OCI-LY1 (cell line): ENCODE measurements around the gene LYPLA2.

Source experiments
- EZH2 ChIP-seq: fragments of 200-600 bp; sonication (generic), shearing (Covaris generic); IDR thresholded peaks from 2 replicates; pipeline ENCODE4 v1.8.0; 2017; ENCODE audit warnings: borderline replicate concordance, mixed run types, mild to moderate bottlenecking, antibody characterized with exemption, low read length, moderate library complexity, mixed read lengths
- TF ChIP-seq, protein P1 (sequence below): fragments of 200-600 bp; sonication (generic), shearing (Covaris generic); IDR thresholded peaks from 2 replicates; pipeline ENCODE4 v1.5.1; 2017; ENCODE audit warnings: mild to moderate bottlenecking, antibody characterized with exemption, low read length, moderate library complexity, mixed read lengths

DNA sequence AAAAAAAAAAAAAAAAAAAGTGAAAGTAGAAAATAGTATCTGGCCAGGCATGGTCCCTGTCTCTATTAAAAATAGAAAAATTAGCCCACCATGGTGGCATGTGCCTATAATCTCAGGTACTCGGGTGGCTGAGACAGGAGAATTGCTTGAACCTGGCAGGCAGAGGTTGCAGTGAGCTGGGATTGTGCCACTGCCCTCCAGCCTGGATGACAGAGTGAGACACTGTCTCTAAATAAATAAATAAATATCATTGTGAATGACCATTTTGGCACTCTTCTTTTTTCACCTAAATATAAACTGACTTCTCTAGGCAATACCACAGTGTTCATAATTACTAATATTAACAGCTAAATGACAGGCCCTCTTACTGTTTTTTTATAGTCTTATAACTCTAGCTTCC is 33.1 kb upstream of the LYPLA2 start:
- TF ChIP-seq, protein P1, sequence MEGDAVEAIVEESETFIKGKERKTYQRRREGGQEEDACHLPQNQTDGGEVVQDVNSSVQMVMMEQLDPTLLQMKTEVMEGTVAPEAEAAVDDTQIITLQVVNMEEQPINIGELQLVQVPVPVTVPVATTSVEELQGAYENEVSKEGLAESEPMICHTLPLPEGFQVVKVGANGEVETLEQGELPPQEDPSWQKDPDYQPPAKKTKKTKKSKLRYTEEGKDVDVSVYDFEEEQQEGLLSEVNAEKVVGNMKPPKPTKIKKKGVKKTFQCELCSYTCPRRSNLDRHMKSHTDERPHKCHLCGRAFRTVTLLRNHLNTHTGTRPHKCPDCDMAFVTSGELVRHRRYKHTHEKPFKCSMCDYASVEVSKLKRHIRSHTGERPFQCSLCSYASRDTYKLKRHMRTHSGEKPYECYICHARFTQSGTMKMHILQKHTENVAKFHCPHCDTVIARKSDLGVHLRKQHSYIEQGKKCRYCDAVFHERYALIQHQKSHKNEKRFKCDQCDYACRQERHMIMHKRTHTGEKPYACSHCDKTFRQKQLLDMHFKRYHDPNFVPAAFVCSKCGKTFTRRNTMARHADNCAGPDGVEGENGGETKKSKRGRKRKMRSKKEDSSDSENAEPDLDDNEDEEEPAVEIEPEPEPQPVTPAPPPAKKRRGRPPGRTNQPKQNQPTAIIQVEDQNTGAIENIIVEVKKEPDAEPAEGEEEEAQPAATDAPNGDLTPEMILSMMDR, result no peak
- TF ChIP-seq EZH2, result no peak
